GM18858 (cell line): ENCODE data around the gene MAGI1.

Experiments
- ATAC-seq: cut with Tn5 transposase; IDR thresholded peaks from one replicate; pipeline ENCODE4 v1.9.1; 2021; ENCODE audit not compliant: unreplicated experiment

The MAGI1 gene

DNA sequence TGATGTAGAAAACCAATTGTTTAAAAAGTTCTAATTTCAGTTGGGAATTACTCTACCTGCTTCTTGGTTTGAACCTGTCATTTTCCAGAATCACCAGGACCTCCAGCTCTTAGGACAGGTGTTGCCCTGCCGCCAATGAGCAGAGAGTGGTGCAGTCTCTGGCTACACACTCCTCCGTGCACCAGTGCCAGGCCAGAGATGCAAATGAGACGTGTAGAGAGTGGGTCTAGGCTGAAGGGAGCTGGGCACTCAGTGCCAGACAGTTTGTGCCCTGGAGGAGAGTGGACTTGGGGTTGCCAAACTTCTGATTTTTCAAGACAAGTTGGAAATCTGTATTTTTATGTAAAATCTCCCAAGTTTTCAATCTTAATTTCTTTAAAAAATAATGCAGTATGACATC is 566.2 kb downstream of the MAGI1 start:
- ATAC-seq = no peak

DNA sequence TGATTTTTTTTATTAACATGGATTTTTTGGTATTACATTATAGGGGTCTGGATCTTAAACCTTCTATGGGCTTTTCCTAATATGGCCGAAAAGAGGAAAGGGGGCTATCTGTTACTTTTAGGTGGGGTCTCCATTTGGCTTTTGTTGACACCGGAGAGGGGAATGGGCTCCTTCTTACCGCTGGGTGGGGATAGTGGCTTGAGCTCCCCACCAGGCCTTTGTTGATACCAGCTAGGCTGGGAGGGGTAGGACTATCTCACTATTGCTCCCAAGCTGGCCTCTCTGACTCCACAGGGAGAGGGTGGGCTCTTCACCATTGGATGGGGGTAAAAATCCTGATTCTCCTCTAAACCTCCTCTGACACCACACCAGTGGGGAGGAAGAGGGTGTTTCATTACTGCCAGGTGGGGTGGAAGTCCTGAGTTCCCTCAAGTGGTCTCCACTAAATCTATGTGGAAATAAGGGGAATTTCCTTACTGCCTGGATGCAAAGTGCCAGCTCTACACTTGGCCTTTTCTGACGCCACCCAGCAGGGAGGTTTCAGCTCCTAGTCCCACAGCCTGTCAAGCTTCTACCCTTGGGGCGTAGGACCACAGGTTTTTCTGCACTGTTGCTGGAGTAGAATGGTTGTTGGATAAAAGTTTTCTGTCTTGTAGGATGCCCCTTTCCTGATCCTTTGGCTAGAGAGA is 572.3 kb downstream of the MAGI1 start:
- no peak for ATAC-seq

DNA sequence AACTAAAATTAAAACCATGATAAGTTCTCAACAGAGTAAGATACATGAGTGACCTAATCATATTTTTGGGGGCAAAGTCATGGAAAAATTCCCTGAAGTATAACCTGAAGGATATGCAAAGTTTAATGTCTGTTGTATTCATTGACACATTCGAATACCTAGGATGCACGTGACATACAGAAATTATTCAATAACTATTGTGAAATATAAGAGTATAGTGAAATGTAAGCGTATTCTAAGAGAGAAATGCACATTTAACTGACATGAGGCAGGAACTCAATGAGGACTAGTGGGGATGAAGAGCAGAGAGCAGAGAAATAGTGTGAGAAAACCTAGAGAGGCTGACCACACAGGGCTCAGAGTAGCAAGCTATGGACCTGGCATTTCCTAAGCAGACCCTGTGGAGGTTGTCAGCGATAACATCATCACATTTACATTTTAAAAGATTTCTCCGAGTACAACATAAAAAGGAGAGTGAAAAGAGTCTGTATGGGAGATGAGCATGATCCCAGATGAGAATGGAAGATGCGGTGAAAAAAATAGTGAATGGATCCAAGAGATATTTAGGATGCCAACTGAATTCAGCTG is 588.8 kb downstream of the MAGI1 start:
- no peak for ATAC-seq

DNA sequence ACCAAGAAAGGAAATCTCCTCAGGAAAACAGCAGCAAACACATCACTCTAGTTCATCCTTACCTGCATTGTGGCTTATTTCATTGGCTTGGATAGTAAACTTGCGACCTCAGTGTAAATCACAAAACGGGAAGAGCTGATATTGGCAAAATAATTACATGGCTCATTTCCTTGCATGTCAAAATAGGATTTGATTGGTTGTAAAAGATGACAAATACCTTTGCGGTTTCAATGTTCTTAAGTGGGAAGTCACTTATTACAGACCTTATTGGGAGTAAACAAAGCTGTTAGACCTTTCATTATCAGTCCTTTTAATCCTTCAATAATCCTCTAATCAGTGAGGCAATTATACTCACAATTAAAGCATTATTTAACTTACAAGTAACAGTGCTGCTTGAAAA is 590.6 kb downstream of the MAGI1 start:
- ATAC-seq = no peak

DNA sequence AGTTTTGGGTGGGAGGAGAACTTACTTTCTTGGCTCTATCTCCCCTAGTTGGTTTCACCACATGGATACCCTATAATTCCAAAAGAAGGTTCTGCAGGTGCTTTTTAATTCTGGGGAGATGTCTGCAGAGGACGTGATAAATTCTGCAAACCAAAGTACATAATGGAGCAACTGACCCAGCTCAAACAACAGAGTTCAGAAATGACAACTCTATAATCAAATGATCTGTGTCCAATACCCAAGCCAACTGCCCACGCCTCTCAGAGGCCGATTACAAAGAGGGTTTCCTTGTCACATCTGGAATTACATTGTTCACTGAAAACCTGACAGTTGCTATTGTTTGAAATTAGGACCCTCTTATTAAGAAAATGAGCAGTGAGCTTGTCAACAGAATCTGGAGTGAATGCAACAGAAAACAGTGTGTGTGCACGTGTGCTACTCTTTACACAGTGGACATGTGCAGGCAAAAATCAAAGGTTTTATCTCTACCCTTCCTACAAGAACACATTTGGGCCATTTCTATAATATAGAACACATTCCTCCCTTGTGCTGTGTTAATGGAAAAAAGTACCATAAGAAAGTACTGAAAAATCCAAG is 593.0 kb downstream of the MAGI1 start:
- ATAC-seq = no peak

DNA sequence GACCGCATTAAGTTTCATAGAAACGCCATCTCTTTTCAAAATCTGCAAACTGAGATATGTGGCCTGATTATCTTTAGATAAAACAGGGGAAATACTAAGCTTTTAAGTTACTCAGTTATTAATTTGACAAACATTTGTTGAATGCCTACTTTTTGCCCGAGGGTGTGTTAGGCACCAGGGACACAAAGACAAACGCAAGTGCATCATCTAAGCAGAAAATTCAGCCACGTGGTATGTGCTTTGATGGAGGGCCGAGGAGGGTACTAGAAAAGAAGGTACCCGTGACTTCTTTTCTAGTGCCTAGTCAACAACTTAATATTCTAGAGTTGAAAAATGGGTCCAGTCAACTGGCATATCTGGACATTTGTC is 594.3 kb downstream of the MAGI1 start:
- no peak for ATAC-seq

DNA sequence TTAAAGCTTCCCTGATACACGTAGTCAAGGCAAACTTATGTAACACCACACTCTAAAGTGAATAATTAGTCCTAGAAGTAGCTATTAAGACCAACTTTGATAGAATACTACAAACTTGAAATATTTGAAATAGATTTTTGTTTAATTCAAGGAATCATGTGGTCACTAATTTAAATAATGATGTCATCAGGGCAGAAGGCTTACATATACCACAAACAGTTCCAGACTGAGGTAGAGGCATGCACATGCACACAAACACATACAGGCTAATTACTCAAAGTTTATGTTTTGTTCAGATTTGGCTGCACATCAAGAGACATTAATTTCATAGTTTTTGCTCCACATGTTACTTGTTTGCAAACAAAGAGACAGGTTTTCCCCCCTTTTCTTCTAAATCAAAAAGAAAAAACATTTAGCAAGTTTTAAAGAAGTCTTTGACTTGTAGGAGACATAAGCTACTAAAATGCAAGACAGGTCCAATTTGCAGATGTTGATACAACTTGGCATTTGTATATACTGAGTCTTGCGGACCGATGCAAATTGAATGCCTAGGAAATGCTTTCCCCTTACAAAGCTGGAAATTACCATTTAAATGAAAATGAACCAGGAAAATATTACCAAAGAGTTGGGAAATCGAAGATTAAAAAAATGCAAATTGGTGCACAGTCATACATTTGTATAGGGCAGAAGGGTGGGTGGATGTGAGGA is 594.8 kb downstream of the MAGI1 start:
- ATAC-seq = no peak

DNA sequence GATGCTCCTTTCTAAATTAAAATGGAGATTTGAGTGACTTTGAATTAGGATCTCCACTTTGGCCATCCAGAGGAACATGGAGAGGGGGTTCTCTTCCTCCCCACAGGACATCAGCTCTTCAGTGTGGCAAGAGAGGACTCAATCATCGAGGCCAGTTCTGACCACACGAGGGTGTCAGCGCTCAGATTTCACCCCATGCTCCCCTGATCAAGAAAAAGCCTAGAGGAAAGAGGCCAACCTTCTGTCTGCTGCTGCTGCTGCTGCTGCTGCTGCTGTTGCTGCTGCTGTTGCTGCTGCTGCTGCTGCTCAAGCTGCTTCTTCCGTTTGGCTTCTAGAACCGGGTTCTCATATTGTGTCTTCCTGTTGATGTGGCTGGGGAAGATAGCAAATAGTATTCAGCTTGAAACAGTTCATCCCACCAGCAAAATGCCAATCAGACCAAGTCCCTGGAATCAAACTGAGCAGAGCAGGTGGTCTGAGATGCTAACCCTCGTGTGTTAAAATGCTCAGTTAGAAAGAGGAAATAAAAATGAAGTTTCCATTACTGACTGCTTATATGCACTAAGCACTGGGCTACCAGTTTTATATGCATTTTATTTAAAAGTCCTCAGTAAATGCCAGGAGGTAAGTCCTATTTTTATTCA is 599.0 kb downstream of the MAGI1 start:
- no peak for ATAC-seq

DNA sequence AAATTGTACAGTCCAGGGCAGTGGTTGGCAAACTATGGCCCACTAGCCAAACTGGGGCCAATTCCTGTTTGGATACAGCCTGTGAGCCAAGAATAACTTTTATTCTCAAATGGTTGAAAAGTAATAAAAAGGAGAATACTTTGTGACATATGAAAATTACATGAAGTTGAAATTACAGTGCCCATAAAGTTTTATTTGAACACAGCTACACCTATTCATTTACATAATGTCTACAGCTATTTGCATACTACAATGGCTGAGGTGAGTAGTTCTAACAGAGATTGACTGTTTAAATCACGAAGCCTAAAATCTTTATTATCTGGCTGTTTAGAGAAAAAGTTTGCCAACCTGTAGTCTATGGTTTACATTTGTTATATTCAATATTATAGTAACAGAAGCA is 600.1 kb downstream of the MAGI1 start:
- ATAC-seq = no peak

DNA sequence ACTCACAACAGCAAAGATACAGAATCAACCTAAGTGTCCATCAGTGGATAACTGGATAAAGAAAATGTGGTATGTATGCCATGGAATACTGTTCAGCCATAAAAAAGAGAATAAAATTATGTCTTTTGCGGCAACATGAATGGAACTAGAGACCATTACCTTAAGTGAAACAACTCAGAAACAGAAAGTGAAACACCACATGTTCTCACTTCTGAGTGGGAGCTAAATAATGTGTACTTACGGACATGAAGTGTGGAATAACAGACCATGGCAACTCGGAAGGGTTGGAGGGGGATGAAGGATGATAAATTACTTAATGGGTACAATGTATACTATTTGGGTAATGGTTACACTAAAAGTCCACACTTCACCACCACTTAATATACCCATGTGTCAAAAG is 600.6 kb downstream of the MAGI1 start:
- ATAC-seq = no peak

DNA sequence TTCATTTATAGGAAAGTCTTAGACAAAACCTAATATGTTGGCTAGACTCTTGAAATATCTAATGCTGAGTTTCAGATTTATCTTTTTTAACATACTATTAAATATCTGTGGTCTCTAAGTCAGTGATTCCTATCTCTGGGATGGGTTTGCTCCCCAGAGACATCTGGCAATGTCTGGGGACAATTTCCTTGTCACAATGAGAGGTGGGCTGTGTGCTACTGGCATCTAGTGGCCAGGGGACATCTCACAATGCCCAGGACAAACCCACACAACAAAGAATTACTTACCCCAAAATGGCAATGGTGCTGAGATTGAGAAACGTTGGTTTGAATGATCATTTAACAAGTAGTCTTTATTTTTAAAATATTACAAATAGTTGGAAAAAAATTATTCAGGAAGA is 602.1 kb downstream of the MAGI1 start:
- no peak for ATAC-seq

DNA sequence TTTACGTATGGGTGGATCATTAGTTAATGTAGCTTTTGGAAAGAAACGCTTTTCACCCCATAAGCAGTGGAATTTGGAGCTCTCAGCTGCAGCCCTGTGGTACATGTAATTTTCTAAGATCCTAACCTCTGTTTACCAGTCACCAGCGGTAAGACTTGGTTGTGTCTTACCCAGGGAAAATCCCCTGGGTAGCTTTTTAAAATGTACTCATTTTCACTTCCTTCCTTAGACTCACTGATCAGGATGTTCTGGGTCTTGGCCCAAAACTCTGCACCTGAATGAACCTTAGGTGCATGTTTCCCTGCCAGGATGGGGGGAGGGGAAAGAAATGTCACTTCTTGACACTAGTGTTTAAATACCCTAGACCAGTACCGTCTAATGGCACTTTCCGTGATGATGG is 605.2 kb downstream of the MAGI1 start:
- ATAC-seq = no peak

DNA sequence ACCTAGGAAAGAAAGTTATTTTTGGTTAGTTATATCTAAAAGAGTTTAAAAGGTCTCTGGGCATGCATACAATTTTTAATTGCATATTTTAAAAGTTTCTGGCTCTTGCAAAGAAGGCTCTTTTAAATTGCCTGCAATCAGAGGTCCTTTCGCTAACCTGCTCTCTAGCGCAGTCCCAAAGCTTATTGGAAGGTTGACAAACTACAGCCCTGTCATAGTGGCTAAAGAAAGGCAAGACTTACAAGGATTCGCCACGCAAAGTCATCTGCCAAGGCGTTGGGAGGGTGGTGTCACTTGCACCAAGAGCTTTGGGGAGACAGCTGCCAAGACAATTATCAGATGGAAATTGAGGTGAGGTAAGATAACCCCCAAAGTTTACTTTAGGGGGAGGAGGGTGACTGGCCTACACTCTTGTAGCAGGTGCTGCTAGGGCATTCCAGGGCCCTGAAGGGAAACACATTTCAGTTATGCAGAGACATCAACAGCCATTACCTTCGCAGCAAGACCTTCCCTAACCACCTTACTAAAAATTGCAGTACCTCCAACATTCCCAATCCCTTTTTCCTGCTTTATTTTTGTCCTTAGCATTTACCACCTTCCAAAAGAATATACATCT is 606.2 kb downstream of the MAGI1 start:
- ATAC-seq = no peak

DNA sequence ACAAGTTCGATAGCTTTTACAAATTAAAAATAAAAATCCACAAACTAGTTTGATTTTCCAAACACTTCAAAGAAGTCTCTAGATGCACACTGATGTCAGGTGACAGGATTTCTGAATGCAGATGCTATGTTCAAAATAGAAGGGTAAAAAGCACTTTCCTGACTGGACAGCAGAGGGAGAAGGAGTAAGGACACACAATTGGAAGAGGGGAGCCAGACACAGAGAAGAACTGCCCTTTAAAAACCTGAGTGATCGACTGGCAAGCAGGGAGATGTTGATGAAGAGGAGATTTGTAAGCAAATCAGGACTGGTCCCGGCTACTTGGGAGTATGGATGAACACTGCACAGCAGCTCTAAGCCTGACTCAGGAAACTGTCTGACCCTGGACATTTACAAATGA is 612.8 kb downstream of the MAGI1 start:
- ATAC-seq = no peak

DNA sequence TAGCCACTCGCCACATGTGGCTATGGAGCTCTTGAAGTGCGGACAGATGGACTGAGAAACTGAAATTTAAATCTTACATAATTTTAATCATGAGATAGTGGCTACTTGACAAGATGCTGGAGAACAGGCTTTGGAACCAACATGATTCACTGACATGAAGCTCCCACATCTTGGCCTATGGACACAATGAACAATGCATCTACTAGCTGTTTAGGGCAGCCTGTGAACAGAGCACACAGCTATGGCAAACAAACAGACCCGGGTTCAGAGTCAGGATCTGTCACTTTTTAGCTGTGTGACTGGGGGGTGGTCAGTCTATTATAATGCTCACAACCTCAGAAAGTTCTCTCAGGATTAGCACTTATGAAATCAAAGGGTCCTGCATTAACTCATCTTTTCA is 616.6 kb downstream of the MAGI1 start:
- no peak for ATAC-seq

DNA sequence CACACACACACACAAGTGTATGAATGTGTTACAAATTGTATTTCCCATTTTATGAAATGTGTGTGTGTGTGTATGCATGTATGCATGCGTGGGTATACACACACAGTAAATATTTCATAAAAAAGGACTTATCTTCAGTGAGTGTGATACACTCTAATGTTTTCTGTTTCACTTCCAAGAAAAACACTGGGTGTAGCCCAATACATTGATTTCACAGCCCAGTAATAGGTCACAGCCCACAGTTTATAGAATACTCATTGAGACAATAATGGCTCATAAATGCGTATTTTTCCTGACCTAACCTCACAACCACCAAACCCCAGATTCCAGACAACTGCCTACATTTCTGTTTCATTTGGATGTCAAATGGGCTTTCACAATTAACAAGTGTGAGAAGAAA is 619.5 kb downstream of the MAGI1 start:
- no peak for ATAC-seq

DNA sequence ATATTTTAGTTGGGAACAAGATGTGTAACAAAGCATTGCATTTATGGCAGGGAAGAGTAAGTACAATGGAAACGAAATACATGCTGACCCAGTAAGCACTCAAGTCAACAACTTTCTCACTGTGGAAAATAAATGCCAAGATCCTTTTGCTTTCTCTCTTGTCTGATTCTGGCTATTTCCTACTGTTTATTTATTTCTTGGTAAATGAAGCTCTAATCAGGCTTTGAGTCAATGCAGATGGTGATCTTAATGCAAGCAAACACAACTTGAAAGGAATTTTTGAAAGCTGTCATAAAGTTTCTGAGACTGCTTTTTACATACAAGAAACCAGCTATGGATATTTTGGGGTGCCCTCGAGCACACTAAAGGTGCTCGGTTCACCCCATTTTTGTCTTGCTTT is 624.8 kb downstream of the MAGI1 start:
- no peak for ATAC-seq

DNA sequence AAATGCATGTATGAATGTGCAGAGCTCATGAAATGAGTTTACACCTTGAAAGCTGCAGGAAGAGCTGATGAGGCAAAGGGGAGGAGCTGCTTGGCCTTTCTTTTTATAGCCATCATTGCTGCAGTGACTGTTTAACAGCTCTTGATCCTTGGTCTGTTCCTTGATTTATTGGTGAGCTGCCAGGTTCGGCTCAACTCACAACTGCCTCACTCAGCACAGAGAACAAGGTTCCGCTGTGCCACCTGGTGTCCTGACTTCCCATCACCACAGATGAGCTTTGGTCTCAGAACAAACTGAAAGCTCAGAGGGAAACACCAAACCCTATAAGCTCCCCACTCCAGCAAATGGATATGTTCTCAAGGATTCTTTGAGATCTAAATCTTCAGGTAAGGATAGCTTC is 626.1 kb downstream of the MAGI1 start:
- ATAC-seq = no peak

DNA sequence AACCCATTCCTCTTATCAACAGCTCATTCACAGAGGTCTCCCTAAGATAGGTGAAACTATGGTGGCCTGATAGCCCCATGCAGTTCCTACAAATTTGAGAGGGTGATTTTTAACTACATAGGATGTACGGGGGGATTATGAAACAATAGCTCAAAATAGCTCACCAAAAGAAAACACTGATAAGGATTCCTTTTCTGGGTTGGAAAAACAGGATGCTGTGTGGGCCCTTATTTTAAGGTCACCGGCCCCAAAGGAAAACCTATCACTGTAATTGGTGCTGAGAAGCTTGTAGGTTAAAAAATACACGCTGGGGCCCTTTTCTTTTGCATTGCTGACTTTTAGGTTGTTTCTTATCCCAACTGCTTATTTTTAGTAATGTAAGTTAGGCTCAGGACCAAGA is 627.4 kb downstream of the MAGI1 start:
- no peak for ATAC-seq

DNA sequence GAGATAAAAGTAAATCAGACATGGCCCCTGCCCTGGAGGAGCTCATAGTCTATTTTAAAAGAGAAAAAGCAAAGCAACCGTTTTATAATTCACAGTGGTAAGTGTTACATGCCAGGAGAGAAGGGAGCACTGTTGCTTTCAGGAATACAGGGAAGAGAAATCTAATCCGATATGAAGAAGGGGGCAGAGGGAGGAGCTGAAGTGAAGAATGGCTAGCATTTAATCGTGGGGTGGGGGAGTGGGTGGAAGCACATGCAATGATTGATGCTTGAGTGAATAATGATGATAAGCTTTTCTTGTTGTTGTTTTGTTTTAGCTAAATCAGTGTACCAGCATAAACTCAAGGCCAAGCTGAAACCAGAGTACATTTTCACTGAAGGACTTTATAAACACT is 629.5 kb downstream of the MAGI1 start:
- no peak for ATAC-seq

DNA sequence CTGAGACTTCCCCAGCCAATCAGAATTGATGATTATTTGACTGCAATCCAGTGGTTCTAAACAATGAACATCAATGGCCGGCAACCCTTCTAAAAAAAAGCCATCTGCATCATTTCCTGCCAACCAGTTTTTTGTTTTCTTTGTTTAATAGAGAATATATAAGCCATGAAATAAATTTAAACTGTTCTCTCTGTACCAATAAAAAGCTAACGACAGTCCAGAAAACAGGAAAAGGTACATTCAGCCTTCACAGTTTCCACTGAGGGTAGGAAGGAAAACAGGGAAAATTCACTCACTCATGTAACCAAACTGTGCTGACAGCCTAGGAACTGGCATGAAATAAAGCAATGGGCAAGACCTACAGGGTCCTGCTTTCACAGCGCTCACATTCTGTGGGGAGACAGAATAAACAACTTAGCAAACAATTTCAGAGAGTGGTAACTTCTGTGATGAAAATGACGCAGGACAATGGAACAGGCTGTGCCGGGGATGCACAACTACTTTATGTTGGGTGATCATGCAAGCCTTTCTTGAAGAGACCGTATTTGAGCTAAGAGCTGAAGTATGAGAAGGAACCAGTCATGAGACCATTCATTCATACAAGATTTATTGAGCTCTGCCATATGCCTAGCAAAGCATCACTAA is 630.1 kb downstream of the MAGI1 start:
- ATAC-seq = no peak
